PFSK-1 (cell line): Measurements from ENCODE around the gene SLC39A11.

Source experiments
- FOXP2 ChIP-seq: optimal IDR thresholded peaks from 2 replicates; pipeline ENCODE3; 2011; ENCODE audit warnings: borderline replicate concordance, control low read depth, inconsistent platforms; ENCODE audit not compliant: insufficient read depth; ENCODE audit errors: extremely low read length, extremely low read depth
- POLR2AphosphoS5 ChIP-seq: IDR thresholded peaks from 2 replicates; pipeline ENCODE4 v1.6.1; 2012; ENCODE audit warnings: low read depth, mild to moderate bottlenecking, control low read depth, low read length, moderate library complexity
- REST ChIP-seq, 2 experiments: IDR thresholded peaks; 2 replicates each; pipeline versions ENCODE4 v1.6.1 to v1.8.0; 2011 to 2012; ENCODE audit warnings: low read depth in 2 of 2, low read length in 2 of 2, control low read depth in 1 of 2, inconsistent platforms in 1 of 2, mild to moderate bottlenecking in 1 of 2, moderate library complexity in 1 of 2; ENCODE audit not compliant: insufficient read depth in 1 of 2
- SIN3A ChIP-seq: IDR thresholded peaks from 2 replicates; pipeline ENCODE4 v1.6.1; 2012; ENCODE audit warnings: mild to moderate bottlenecking, low read length, moderate library complexity, borderline replicate concordance; ENCODE audit not compliant: insufficient read depth
- TAF1 ChIP-seq: IDR thresholded peaks from 2 replicates; pipeline ENCODE4 v1.6.1; 2012; ENCODE audit warnings: low read length, control low read depth, borderline replicate concordance; ENCODE audit not compliant: insufficient read depth

SLC39A11 gene

GRCh38 chr17:72882426-72882825 lies 210.1 kb downstream of the SLC39A11 start:
- TF ChIP-seq REST (IDR thresholded peaks at IDR 0.05; ENCODE audit: insufficient read depth in 1 of 2, low read depth in 2 of 2, low read length in 2 of 2) = no peak
- TF ChIP-seq POLR2AphosphoS5 = no peak
- TF ChIP-seq FOXP2 = no peak
- TF ChIP-seq SIN3A = no peak
- TF ChIP-seq TAF1 = no peak

- TF ChIP-seq SIN3A (no peak), TAF1 (no peak), FOXP2 (no peak), POLR2AphosphoS5 (no peak), REST (IDR thresholded peaks at IDR 0.05; ENCODE audit: insufficient read depth in 1 of 2, low read depth in 2 of 2, low read length in 2 of 2) (no peak)
Measured at GRCh38 chr17:72879877-72880276, 212.6 kb downstream of the SLC39A11 start.

- TF ChIP-seq TAF1 = no peak
- no peak for TF ChIP-seq POLR2AphosphoS5
- TF ChIP-seq SIN3A = no peak
Measured at GRCh38 chr17:72878975-72879660, 213.4 kb downstream of the SLC39A11 start.

- TF ChIP-seq POLR2AphosphoS5 (no peak), SIN3A (no peak), TAF1 (no peak), FOXP2 (no peak), REST (IDR thresholded peaks at IDR 0.05; ENCODE audit: insufficient read depth in 1 of 2, low read depth in 2 of 2, low read length in 2 of 2) (no peak)
Measured at GRCh38 chr17:72877348-72877747, 215.1 kb downstream of the SLC39A11 start.

GRCh38 chr17:72876413-72876812 lies 216.1 kb downstream of the SLC39A11 start:
- no peak for TF ChIP-seq REST (IDR thresholded peaks at IDR 0.05; ENCODE audit: insufficient read depth in 1 of 2, low read depth in 2 of 2, low read length in 2 of 2)
